Testis (tissue), 3 donors: ENCODE results near the gene FARP1. TPM values are rescaled to one million over a fixed set of nuclear protein-coding genes. Genes with fewer than 3 reads are reported as not detected.

Experiments
- DNase-seq: peaks from one replicate; pipeline ENCODE4 v3.0.0-alpha.2; 2019
- H3K27ac ChIP-seq, 2 donors: fragments of 200-600 bp; sonication (generic); one replicate each; pipeline ENCODE4 v1.5.1; 2019
- H3K27me3 ChIP-seq: fragments of 200-600 bp; sonication (generic); one replicate; pipeline ENCODE4 v1.5.1; 2019
- H3K36me3 ChIP-seq: fragments of 200-600 bp; sonication (generic); one replicate; pipeline ENCODE4 v1.5.1; 2017; ENCODE audit warnings: low read depth; ENCODE audit errors: missing control alignments
- H3K4me1 ChIP-seq: fragments of 200-600 bp; sonication (generic); one replicate; pipeline ENCODE4 v1.5.1; 2019
- H3K4me3 ChIP-seq, 2 donors: fragments of 200-600 bp; sonication (generic); one replicate each; pipeline ENCODE4 v1.5.1; 2017 to 2019
- H3K9me3 ChIP-seq: fragments of 200-600 bp; sonication (generic); one replicate; pipeline ENCODE4 v1.5.1; 2017
- POLR2A ChIP-seq: fragments of 450-650 bp; IDR thresholded peaks from one replicate; pipeline ENCODE4 v1.6.1; 2017; ENCODE audit warnings: antibody characterized with exemption, mild to moderate bottlenecking, moderate library complexity
- WGBS, 2 donors: methylation state at CpG; one replicate each; pipeline ENCODE4 v1.1.5; 2018; 5-methylcytosine and 5-hydroxymethylcytosine counted together
- intact Hi-C: fragments of 100-400 bp; cut with DNase I; formaldehyde crosslinking; loops from one replicate; pipeline ENCODE4 v1.15.1; 2023; ENCODE audit warnings: low total_unique reads
- polyA plus RNA-seq: library from polyadenylated mRNA; stranded (reverse); fragments of 350-450 nt; fragmentation: Illumina TruSeq; extraction: RNeasy Lipid Tissue Mini Kit (QIAGEN cat#74804); gene quantifications from one replicate; pipeline ENCODE4 v1.2.3, GENCODE V29; 2014; ENCODE audit warnings: low read depth, low replicate concordance; ENCODE audit not compliant: insufficient read depth
- total RNA-seq, 2 donors: library from RNA; depleted of rRNA; stranded (reverse); fragments of >200 nt; gene quantifications; one replicate each; pipeline ENCODE4 v1.2.3, GENCODE V29; 2016
- TF ChIP-seq, protein P1 (sequence below), 3 experiments: fragments of 450-650 bp in 2 of 3; fragments of 200-600 bp in 1 of 3; sonication (generic) in 1 of 3; IDR thresholded peaks; one replicate each; pipeline ENCODE4 v1.5.1; 2016 to 2019; ENCODE audit warnings: antibody characterized with exemption in 3 of 3, mild to moderate bottlenecking in 2 of 3, moderate library complexity in 1 of 3

Gene FARP1
- total and polyA plus RNA-seq, 3 donors from 2014 or later, result 54.0 to 130 (median 69.1) TPM

DNA sequence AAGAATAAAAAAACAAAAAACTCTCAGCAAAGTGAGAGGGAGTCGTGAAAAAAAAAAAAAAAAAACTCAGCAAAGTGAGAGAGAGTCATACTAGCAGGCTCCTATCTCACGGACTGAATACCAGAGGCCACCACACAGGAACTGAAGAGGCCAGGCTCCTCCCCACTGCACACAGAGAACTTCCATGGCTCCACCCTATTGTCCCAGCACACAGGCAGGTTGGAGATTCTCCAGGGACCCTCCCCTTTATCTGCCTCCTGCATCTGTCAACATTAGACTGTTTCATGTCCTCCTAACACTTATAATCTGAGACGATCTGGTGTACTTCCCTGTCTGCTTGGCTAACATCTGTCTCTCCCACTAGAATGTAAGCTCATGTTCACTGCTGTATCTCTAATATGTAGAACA is 37.0 kb upstream of the FARP1 start:
- DNase-seq, result no peak
- no peaks in the 10 kb centered on the region for H3K4me1 ChIP-seq
- H3K27ac ChIP-seq, result no peak overlapping the region
- no peak overlapping the region for H3K4me3 ChIP-seq
- TF ChIP-seq POLR2A, result no peak
- TF ChIP-seq, protein P1, sequence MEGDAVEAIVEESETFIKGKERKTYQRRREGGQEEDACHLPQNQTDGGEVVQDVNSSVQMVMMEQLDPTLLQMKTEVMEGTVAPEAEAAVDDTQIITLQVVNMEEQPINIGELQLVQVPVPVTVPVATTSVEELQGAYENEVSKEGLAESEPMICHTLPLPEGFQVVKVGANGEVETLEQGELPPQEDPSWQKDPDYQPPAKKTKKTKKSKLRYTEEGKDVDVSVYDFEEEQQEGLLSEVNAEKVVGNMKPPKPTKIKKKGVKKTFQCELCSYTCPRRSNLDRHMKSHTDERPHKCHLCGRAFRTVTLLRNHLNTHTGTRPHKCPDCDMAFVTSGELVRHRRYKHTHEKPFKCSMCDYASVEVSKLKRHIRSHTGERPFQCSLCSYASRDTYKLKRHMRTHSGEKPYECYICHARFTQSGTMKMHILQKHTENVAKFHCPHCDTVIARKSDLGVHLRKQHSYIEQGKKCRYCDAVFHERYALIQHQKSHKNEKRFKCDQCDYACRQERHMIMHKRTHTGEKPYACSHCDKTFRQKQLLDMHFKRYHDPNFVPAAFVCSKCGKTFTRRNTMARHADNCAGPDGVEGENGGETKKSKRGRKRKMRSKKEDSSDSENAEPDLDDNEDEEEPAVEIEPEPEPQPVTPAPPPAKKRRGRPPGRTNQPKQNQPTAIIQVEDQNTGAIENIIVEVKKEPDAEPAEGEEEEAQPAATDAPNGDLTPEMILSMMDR (IDR thresholded peaks at IDR 0.05), result no peak
- 40 to 42% methylated on average over 3 of the region's 3 CpGs for WGBS, 2 donors
- intact Hi-C loops, result no loop called here
- H3K27me3 ChIP-seq, result no peaks in the 10 kb centered on the region
- H3K9me3 ChIP-seq, result no peaks in the 10 kb centered on the region
- H3K36me3 ChIP-seq, result no peaks in the 10 kb centered on the region

DNA sequence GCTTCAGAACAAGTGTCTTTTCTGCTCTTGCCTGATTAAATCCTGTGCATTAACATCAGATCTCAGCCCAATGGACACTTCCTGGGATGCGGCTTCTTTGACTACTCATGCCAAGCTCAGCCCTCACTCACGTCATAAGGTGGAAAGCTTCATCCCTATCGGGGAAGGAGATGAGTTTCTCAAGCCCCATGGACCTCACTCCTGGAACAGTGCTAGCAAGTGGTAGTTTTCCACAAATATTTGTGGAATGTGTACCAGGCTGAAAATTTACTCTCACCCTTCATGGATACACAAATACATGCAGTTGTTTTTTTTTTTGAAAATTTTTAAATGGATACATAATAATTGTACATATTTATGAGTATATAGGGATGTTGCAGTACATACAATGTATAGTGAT is 34.6 kb upstream of the FARP1 start:
- Histone ChIP-seq H3K36me3 (no peaks in the 10 kb centered on the region), H3K4me1 (no peaks in the 10 kb centered on the region), H3K9me3 (no peaks in the 10 kb centered on the region), H3K27me3 (no peaks in the 10 kb centered on the region), H3K4me3 (no peak overlapping the region), H3K27ac (no peak overlapping the region)
- no peak for DNase-seq
- intact Hi-C loops, result no loop called here
- 75 to 77% methylated on average over 3 of the region's 3 CpGs for whole genome bisulfite sequencing, 2 donors
- TF ChIP-seq, protein P1 (IDR thresholded peaks at IDR 0.05), result no peak
- TF ChIP-seq POLR2A, result no peak

- H3K4me3 ChIP-seq, result no peak overlapping the region
- H3K36me3 ChIP-seq, result no peaks in the 10 kb centered on the region
- intact Hi-C loops, result no loop called here
- H3K27ac ChIP-seq, result no peak overlapping the region
- TF ChIP-seq, protein P1 (IDR thresholded peaks at IDR 0.05), result no peak
- TF ChIP-seq POLR2A, result no peak
- WGBS, 2 donors, result 63 to 85% methylated on average over 6 to 7 of the region's 7 CpGs
- H3K9me3 ChIP-seq, result no peaks in the 10 kb centered on the region
- no peaks in the 10 kb centered on the region for H3K27me3 ChIP-seq
- no peaks in the 10 kb centered on the region for H3K4me1 ChIP-seq
- no peak for DNase-seq
Observed at GRCh38 chr13:98109226-98109853, 33.6 kb upstream of the FARP1 start.

DNA sequence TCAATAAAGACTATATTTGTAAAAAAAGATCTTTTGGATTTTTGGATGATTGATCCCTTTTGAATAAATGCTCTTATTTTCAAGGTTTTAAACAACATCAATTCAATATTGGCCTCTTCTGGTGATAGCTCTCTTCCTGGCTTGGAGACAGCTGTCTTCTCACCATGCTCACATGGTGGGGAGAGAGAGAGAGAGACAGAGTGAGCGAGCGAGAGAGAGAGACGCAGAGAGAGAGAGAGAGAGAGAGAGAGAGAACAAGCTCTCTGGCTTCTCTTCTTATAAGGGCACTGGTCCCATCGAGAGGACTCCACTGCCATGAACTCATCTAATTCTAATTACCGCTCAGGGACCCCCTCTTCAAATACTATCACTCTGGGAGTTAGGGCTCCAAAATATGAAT is 32.1 kb upstream of the FARP1 start:
- Histone ChIP-seq H3K36me3 (no peaks in the 10 kb centered on the region), H3K4me1 (no peaks in the 10 kb centered on the region), H3K27me3 (no peaks in the 10 kb centered on the region), H3K4me3 (no peak overlapping the region), H3K27ac (no peak overlapping the region), H3K9me3 (no peaks in the 10 kb centered on the region)
- intact Hi-C loops, result no loop called here
- no peak for TF ChIP-seq POLR2A
- TF ChIP-seq, protein P1 (IDR thresholded peaks at IDR 0.05), result no peak
- WGBS, 2 donors, result 82 to 93% methylated on average over 5 of the region's 5 CpGs
- DNase-seq, result no peak
